GM19438 (cell line): ENCODE measurements around the gene CYB5R2.

Experiments used
- ATAC-seq: cut with Tn5 transposase; IDR thresholded peaks from one replicate; pipeline ENCODE4 v1.9.1; 2021; ENCODE audit warnings: low read depth; ENCODE audit not compliant: unreplicated experiment

Gene CYB5R2

GRCh38 chr11:7638710-7639642, 34.3 kb downstream of the CYB5R2 start:
- peak; percentile 58 for ATAC-seq

GRCh38 chr11:7637447-7638157, 35.7 kb downstream of the CYB5R2 start:
- no peak for ATAC-seq

DNA sequence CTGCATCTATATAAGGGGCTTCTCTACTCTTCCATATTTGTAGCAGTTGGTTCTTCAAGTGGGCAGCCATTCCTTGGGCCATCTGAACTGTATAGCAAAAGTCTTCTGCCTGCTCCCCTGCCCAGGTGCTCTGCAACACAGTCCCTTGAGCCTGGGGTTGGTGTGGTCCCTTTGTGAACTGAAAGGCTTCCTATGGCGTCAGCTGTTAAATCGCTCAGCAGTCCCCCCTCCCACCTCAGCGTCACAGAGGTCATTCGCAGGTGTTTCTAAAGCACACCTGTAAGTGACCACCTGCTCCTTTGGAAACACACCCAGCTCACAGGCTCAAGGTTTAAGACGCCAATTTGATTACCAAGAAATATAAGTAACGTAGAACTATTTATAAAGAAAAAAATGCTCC, 37.0 kb downstream of the CYB5R2 start:
- ATAC-seq, result no peak

DNA sequence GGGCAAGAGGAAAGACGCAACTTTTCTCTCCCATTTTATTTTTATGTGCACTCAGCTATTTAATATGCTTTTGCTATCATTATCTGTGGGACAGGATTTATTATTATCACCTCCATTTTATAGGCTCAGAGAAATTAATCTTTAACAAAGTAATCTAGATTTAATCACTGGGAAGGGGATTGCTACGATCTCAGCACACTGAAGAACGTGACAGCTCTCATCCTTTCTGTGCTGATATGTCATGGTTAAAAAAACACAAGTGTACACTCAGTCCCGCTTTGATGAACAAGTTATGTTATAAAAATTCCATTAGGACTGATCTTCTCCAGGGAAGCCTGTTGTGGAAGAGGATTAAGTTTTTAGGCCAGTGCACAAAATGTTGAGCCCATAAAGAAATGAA, 37.6 kb downstream of the CYB5R2 start:
- no peak for ATAC-seq

- ATAC-seq, result no peak
Measured at GRCh38 chr11:7635137-7635536, 38.2 kb downstream of the CYB5R2 start.

GRCh38 chr11:7632211-7632610, 41.1 kb downstream of the CYB5R2 start:
- no peak for ATAC-seq

DNA sequence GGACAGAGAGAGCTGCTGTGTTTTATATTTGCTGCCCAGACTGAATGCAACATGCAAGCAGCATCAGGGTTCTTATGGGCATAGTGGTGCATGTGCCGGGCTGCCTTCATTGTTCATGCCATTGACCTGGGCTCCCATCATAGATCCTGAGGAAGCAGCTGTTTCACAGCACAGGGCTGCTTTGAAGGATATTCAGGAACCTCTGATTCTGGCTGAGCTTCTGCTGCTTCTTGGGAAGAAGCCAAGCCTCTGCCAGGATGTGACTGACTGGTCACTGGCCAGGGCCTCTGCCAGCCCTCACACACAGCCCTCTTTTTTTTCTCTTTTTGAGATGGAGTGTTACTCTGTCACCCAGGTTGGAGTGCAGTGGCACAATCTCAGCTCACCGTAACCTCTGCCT, 43.3 kb downstream of the CYB5R2 start:
- no peak for ATAC-seq

DNA sequence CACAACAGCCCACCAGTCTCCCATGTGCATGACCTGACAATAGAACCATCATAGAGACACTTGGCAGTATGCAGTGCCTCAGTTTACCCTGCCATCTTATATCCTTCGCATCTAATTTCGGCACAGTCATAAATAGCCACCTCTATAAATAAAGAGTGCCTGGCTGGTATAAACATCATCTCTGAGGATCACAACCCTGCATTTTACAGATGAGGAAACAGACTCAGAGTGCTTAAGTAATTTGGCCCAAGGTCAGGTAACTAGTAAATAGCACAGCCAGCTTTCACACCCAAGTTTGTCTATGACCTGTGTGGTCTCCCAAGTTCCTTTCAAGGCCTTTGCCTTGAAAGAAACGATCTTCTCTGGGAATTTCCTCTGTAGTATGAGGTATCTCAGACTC, 44.6 kb downstream of the CYB5R2 start:
- no peak for ATAC-seq

DNA sequence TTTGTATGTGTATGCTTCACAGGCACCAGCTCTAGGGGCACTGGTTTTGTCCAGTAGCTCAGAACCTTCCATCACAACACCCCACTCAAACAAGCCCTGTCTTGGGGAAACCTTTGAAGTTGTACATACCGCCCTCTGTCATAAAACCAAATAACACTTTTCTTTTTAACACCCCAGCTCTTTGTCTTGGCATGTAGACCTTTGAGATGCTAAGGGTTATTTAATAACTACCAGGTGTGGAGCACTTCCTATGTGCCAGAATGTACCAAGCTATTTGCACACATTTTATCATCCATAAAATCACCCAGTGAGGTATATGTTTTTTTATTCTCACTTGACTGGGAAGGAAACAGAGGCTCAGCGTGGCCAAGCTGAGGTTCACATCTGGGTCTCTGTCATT, 50.6 kb downstream of the CYB5R2 start:
- ATAC-seq, result no peak

DNA sequence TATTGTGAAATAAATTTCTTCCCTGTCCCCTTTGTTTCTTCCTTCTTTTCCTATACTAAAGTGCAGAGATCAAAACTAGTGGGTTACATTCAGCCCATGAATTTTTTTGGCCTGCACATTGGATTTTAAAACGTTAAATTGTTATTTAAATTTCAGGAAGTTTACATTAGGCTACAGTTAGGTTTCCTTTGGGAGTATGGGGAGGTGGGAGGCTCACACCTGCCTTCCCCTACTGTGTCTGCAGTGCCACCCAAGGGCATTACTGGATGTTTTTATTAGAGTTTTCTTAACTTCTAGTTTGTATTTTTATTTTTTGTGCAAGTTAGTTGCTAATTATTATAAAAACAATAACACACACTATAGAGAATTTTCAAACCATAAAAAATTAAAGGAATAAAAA, 51.7 kb downstream of the CYB5R2 start:
- ATAC-seq, result no peak

DNA sequence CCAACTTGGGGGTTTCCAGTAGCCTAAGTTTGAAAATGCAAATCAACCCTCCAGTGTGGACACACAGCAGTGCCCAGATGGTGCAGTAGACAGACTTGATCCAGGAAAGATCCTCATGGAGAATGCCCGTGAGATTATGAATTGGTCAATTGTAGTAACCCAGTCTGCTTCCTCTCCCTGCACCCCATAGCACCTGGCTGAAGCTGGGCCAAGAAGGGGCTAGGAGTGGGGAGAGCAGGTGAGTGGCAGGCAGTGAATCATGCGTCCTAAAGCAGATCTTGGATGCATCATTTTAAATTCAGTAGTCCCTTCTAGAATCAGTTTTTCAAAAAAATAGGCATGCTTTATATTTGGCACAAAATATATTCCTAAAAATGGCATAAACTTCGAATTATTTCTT, 52.2 kb downstream of the CYB5R2 start:
- ATAC-seq, result no peak

DNA sequence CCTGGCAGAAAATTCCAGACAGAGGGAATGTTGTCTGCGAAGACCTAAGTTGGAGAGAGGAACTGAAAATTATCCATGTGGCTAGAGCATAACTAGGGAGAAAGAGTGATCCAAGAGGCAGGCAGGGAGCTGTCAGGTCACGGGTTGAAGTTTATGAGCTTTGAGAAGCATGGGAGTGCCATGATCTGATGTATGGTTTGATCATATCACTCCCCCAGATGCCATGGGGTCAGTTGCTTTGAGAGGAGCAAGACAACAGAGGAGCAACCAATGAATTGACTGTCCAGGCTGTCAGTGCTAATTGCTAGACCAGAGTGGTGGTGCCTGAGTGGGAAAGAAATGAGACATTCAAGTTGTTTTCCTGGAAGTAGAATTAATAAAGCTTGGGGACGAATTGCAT, 54.0 kb downstream of the CYB5R2 start:
- ATAC-seq, result no peak

GRCh38 chr11:7617032-7617431, 56.3 kb downstream of the CYB5R2 start:
- no peak for ATAC-seq
